GM21360 (cell line): ENCODE data around the gene GEN1.
"Not testable (repeated sequence)": the region's sequence is repeated elsewhere in the genome, so short reads cannot be mapped to it uniquely, and the experiment has no call there.

Experiments used
- ATAC-seq: cut with Tn5 transposase; IDR thresholded peaks from one replicate; pipeline ENCODE4 v1.9.1; 2021; ENCODE audit warnings: mild to moderate bottlenecking, moderate library complexity; ENCODE audit not compliant: unreplicated experiment

GEN1 gene

GRCh38 chr2:17821535-17822444, 67.9 kb downstream of the GEN1 start:
- peak; percentile 46 for ATAC-seq

GRCh38 chr2:17822445-17823117, 68.6 kb downstream of the GEN1 start:
- ATAC-seq: peak; percentile 62

- not testable (repeated sequence) for ATAC-seq
Measured at GRCh38 chr2:17823646-17824045, 69.7 kb downstream of the GEN1 start.

- no peak for ATAC-seq
Measured at GRCh38 chr2:17827316-17827715, 73.4 kb downstream of the GEN1 start.

- ATAC-seq: no peak
Measured at GRCh38 chr2:17827785-17828184, 73.8 kb downstream of the GEN1 start.

- ATAC-seq: peak; percentile 90
Measured at GRCh38 chr2:17830053-17831034, 76.4 kb downstream of the GEN1 start.

- ATAC-seq: no peak
Measured at GRCh38 chr2:17835516-17835915, 81.6 kb downstream of the GEN1 start.
